CD4-positive, alpha-beta T cell treated with Interleukin-4 for 4 hours (primary cell): Measurements from ENCODE around the gene NFIC.

ENCODE experiments used
- DNase-seq: peaks from one replicate; pipeline ENCODE4 v3.0.0-alpha.2; 2020

Gene NFIC

GRCh38 chr19:3455393-3455955, 89.1 kb downstream of the NFIC start:
- DNase-seq: no peak

GRCh38 chr19:3455960-3456601, 89.7 kb downstream of the NFIC start:
- DNase-seq: no peak

DNA sequence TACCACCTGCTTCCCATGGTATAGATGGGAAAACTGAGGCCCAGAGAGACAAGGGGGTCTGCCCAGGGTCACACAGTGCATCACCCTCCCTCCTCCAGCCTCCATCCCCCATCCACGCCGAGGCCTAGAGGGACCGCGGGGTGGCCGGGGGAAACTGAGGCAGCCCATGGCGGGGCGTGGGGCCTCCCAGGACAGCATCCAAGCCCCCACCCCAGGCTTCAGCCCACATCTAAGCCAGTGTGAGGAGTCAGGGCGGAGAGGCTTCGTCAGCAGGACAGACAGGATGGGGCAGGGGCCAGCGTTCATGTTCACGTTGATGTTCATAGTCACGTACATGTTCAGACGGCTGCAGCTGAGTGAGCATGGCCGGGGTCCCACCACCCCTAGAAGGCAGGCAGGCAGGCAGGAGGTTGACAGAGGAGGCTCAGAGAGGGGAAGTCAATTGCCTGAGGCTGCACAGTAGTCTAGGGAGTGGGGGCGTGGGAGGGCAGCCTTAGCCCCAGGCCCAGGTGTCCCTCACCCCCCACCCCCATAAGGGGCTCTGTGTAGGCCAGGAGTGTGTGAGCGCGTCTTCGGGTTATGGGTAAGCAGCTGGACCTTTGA, 90.6 kb downstream of the NFIC start:
- no peak for DNase-seq

GRCh38 chr19:3457528-3458228, 91.3 kb downstream of the NFIC start:
- no peak for DNase-seq

DNA sequence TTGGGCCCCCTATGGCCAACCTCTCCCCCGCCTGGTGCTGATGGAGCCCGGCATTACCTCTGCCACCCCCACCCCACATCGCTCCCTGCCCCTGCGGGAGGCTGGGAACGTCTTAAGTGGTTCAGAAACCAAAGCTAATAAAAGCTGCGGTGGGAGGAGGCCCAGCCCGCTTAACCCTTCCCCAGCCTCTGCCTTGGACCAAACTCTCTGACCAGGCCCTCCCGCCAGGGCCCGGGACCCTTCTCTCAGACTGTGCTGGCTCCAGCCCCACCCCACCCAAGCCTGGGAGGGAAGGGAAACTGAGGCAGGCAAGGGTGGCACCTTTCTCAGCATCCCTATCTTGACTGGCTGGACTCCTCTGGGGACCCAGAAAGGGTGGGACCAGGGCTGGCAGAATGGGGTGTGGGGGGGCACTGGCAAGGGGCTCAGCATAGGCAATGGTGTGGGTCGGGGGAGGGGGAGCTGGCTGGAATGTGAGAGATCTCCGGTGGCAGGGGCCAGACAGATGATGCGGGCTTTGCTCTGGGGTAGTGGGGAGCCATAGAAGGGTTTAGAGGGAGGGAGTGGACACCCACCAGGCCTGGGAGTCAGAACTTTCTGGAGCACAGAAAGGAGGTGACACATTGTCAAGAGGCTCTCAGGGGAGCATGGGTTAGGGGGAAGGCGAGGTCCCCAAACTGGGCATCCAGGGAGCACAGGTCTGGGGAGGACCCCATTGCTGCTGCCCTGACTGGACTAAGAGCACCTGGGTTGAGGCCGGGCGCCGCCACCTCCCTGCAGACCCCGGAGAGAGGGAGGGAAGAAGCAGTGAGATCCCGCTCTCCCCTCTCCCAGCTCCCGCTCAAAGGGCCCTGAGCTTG, 92.1 kb downstream of the NFIC start:
- no peak for DNase-seq

DNA sequence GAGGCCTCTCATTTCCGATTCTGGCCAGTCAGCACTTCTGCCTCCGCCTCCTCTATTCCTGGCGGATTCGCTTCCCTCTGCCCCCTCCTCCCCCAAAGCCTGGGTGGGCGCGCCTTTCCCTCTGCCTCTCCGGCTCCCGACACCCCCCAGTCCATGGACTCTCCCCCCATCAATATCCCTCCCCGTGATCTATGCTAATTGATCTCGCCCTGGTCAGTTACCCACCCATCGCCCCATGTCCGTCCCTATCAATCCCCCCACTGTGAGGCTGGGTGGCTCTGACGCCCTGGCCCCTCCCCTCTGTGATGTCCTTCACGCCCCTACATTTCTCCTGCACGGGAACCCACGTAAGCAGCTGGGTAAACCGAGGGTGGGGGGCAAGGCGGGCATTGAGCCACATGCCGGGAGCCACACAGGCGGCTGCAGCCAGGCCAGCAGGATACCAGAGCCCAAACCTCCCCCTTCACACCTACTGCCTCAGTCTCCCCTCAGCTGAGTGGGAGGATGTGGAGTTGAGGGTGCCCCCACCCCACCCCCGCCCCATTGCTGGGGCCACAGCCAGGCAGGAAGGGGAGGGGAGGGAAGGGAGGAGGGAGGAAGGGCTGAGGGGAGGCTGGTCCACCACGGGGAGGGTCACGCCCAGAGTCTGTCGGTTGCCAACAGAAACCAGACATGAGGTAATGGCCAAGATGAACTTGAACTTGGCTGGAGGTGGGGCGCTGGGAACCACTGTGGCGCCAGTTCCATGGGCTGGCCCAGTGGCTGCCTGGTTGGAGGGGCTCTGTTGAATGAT, 92.9 kb downstream of the NFIC start:
- no peak for DNase-seq

DNA sequence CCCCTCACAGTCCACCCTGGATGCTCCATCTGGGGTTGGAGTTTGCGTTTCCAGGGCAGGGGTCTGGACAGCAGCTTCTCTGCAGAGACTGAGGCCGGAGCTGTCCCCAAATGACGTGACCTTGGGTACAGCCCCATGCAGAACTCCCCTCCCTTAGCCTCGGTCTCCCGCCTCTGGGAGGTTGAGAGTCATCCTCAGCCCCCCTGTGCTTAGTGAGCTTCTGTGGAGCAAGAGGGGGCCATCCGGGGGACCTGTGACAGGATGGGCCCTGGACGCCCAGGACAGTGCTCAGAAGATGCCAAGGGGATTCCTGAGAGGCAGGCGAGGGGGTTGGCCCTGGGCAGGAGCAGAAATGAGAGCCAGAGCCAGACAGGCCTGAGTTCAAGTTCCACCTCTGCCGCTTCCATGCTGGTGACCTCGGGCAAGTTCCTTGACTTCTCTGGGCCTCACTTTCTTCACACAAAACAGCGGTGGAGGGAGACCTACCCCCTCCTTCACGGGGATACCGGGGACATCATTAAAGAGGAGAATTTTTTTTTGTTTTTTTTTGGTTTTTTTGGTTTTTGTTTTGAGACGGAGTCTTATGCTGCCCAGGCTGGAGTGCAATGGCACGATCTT, 93.7 kb downstream of the NFIC start:
- no peak for DNase-seq

DNA sequence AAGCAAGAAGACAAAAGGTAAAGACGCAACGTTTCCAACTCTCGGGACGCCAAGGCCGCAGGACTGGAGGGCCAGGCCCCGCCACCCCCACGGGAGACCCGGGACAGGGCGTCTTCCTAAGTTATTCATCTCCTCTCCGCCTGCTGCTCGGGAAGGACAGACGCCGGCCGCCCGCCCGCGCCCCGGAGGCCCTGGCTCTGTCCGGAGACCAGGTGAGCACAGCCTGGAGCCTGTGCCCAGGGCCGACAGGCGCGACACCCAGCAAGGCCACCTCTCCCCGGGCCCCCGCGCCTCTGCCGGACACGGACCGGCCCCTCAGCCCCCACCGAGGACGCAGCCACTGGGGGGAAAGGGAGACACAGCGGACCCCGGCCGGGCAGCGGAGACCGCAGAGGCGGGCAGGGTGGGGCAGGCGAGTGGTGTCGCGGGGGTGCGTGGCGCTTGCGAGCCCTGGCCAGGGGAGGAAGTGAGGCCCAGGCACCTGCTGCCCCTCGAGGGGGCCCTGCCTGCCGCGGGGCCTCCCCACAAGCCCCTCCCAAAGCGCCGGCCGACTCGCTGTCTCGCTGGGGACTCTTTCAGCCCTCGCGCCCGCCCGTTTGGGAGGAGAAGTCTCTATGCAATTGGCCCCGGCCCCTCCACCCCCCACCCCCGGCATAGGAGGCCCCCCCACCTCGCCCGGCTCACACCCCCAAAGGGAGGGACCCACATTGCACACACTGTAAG, 96.8 kb downstream of the NFIC start:
- no peak for DNase-seq

GRCh38 chr19:3463714-3464586, 97.6 kb downstream of the NFIC start:
- DNase-seq: no peak

DNA sequence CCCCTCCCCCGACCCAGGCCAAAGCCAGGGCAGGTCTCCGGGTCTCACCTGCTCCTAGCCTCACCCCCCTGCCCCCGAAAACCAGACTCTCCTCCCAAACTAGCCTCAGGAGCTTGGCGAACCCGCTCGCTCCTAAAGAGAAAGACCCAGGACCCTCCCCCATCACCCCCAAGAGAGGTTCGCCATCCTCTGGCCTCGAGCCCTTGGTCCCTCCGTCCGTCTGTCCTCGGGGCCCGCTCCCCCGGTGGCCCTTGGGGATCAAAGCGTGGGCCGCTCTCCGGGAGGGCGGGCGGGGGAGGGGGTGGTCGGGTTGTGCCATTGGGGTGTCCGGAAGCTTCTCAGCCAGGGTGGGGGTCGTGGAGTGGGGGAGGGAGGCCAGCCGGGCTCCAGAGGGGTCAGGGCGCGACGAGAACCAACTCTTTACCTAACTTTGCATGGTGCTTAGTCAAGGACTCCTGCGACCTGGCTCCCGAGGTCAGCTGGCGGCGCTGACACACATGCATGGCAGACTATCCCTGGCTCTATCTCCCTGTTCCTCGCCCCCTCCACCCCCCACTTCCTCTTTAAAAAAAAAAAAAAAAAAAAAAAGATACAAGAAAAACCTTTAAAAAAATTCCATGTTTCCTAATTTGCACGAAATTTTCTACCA, 98.3 kb downstream of the NFIC start:
- DNase-seq: no peak

DNA sequence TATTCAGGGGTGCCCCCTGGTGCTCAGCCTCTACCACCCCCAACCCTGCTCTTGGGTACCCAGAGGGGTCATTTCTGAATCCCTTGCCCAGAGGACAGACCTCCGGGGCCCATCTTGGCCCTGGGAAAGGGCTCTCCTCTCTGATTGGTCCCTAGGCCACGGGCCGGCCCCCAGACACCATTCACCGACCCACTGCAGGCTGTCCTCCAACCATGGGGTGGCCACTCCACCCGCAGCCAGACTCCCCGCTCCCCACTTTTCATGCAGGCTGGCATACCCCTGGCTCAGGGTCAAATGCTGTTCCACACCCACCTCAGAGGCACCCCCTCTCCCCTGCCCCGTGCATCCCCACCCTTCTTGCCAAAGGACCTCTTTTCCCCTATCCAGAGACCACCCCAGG, 99.2 kb downstream of the NFIC start:
- no peak for DNase-seq

GRCh38 chr19:3466635-3467034, 100.3 kb downstream of the NFIC start:
- DNase-seq: no peak

DNA sequence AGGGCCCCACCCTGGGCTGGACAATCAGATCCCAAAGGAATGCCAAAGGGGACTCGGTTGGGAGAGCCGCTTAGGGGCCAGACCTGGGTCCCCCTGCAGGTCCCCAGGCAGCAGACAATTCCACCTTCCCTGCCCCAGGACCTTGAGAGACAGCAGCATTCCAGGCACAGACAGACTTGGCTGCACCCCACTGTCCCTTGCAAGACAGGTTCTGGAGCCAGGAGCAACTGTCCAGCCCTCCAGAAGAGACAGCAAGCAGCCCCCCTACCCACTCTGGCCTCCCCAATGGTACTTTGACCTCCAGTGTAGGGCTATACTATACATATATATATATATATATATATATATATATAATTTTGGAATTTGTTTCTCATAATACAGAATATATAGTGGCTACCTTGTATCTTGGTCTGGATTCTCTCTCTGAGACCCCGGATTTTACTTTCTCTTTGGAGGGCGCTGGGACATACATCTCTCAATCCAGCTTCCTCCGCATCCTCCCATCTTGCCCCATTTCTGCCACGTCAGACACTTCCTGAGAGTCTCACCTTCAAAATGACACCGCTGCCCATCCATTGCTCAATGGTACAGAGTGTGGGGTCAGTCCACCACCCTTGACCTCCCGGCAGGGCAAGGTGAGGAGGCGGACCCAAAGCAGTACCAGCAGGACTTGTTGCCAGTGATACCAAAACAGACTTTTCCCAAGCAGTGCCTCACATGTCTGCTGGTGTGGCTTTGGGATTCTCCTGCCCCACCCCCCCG, 101.2 kb downstream of the NFIC start:
- no peak for DNase-seq

DNA sequence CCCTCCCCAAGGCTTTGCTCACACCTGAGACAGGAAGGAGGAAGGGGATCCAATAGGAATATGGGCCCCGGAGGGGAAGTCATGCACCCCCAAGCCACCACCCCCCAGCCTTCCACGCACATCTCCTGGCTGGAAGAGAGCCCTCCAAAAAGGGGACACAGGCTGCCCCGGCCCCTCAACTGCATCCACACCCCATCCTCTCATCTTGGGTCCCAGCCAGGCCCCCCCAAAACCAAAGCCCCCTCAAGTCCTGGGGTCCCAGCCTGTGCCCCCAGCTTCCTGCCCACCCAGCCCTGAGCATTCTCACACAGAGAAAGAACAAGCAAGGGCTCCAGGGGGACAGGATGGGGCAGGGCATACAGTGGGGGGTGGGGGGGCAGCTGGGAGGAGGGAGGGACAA, 101.8 kb downstream of the NFIC start:
- no peak for DNase-seq

DNA sequence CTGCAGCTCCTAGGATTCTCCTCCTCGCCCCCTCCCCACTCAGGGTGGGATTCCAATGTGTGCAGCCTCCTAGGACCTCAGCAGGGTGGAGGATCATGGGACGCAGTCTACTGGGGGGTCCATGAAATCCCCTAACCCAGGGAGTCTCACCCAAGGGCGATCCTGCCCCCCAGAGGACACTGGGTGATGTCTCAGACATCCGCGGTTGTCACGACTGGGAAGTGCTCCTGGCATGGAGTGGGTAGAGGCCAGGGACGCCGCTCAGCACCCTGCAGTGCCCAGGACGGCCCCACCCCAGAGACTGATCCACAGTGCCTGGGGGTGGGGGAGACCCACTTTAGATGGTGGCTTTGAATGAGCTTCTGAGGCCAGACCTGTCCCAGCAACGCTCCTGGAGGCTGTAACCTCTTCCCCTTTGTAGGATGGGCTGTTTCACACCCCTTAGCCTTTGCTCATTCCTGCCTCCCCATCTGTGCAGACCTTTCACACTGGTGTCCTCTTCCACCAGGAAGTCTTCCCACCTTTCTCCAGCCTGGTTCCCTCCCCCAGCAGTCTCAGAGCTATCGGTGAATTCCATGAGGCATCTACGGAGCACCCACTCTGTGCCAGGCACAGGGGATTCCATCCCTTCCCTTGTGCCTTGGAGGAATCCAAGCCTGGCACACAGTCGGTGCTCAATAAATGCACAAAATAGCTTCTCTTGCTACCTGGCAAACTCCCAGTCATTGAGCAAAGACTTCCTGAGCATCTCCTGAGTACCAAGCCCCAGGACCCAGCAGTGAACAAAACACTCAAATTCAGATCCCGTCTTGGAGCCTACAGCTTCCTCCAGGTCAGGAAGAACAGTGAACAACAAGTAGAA, 103.5 kb downstream of the NFIC start:
- DNase-seq: no peak

DNA sequence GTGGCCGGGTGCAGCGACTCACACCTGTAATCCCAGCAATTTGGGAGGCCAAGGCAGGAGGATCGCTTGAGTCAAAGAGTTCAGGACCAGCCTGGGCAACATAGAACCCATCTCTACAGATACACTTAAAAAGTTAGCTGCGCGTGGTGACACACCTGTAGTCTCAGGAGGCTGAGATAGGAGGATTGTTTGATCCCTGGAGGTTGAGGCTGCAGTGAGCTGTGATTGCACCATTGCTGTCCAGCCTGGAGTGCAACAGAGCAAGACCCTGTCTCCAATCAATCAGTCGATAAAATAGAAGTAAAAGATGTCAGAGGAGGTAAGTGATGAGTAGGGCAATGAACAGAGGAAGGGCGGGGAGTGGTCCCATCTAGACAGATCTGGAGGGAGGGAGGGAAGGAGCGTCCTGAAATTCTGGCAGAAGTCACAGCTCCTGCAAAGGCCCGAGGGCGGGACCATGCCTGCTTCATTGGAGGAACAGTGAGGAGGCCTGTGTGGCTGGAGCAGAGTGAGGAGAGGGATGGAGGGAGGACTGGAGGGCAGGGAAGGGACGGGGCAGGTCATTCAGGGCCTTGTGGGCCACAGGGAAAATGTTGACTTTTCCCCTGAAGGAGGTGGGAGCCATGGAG, 104.2 kb downstream of the NFIC start:
- DNase-seq: no peak

DNA sequence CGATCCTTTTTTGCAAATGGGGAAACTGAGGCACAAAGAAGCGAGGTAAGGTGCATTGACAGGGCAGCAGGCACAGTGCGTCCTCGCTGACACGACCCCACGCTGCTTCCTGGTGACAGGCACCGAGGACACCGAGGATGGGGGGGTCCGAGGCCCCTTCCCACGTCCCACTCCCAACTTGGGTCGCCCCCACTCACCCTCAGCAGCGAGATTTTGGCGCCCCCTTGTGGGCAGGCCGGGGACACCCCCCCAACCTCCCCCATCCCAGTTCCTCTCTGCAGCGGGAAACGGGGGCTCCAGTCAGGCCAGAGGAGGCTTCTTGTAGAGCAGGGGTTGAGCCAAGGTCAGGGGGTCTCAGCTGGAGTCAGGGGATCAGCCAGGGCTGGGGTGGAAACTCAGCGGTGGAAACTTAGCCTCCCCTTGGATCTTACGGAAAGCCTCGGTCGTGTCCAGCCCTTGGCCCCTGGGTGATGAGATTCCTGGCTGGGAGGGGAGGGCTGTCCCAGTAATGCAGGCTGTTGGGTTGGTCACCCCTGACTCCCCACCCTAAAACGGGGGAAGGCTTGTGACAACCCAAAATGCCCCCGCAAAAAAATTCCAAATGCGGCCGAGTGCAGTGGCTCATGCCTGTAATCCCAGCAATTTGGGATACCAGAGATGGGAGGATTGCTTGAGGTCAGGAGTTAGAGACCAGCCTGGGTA, 105.7 kb downstream of the NFIC start:
- DNase-seq: no peak
